ENCODE measurements around the gene COL24A1.
"Not testable (repeated sequence)": the region's sequence is repeated elsewhere in the genome, so short reads cannot be mapped to it uniquely, and the experiment has no call there.

The COL24A1 gene

DNA sequence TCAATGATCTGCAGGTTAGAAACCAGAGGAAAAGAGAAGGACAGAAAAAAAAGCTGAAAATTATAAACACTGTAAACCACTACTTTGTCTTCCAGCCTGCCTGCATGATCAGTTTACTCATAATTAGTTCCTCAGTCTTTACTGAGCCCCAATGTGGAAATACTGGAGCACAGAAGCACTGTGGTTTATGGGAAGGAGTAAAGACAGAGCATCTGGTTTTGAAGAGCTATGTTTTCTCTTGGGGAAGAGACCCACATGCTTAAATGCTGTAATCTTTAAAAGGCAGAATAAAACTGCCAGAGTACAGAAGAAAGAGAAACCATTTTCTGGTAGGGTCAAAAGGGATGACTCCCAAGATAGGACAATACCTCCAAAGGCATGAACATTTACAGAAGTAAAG is 289.4 kb downstream of the COL24A1 start:
- no peak for DNase-seq

GRCh38 chr1:85865213-85865612 is 291.4 kb downstream of the COL24A1 start:
- DNase-seq = no peak

- no peak for DNase-seq
Observed at GRCh38 chr1:85864727-85865126, 291.8 kb downstream of the COL24A1 start.

GRCh38 chr1:85863639-85864038 is 292.9 kb downstream of the COL24A1 start:
- not testable (repeated sequence) for DNase-seq

- DNase-seq = no peak
Observed at GRCh38 chr1:85862456-85862855, 294.1 kb downstream of the COL24A1 start.

DNA sequence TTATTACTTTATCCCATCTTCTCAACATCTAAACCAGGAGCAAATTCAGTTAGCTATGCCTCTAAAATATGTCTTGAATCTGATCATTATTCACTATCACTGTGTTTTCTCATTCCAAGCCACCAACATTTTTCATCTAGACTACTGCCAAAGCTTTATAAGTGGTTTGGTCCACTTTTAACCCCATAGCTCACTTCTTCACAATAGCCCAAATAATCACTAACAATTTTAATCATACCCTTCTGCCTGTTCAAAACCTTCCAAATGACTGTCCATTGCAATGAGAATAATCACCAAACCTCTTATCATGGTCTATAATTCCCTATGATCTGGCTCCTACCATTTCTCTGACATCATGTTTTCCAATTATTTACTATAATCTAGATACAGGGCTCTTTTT is 298.6 kb downstream of the COL24A1 start:
- DNase-seq = no peak

DNA sequence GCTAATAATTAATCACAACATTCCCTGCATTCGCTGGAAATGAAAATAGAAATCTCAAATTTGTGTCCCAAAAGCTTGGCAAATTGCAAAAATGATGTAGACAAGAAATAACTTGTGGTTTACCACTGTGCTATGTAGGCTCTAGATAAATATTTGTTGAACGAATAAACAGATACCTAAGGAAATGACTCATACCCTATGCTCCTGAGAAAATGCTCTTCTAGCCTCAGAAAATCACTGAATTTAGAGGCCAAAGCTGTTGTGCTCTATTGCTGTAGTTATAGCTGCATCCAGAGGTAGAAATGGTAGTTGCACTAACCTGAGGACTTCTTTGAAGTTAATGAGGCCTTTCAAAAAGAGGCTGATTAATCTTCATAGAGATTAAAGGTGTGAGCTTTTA is 306.3 kb downstream of the COL24A1 start:
- DNase-seq = no peak

GRCh38 chr1:85849660-85850059 is 306.9 kb downstream of the COL24A1 start:
- no peak for DNase-seq

- DNase-seq = no peak
Observed at GRCh38 chr1:85847356-85847755, 309.2 kb downstream of the COL24A1 start.

GRCh38 chr1:85846706-85847105 is 309.9 kb downstream of the COL24A1 start:
- no peak for DNase-seq

- DNase-seq = no peak
Observed at GRCh38 chr1:85839459-85839858, 317.1 kb downstream of the COL24A1 start.

DNA sequence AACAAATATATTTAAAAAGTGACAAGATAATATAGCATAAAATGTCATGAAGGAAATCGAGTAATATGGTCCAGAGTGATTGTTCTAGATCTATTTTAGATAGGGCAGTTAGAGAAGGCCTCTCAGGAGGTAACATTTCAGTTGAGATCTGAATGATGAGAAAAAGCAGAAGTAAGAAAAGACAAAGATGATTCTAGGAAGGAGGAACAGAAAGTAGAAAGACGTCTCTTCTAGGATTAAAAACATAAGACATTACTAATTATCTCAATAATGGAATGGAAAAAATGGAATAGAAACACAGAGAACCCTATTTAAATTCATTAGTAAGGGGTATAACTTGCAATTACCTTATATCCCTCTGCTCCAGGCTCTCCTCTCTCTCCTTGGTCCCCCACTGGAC is 318.3 kb downstream of the COL24A1 start:
- DNase-seq = no peak

- no peak for DNase-seq
Observed at GRCh38 chr1:85836736-85837135, 319.8 kb downstream of the COL24A1 start.

DNA sequence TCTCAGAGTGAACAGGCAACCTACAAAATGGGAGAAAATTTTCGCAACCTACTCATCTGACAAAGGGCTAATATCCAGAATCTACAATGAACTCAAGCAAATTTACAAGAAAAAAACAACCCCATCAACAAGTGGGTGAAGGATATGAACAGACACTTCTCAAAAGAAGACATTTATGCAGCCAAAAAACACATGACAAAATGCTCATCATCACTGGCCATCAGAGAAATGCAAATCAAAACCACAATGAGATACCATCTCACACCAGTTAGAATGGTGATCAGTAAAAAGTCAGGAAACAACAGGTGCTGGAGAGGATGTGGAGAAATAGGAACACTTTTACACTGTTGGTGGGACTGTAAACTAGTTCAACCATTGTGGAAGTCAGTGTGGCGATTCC is 323.4 kb downstream of the COL24A1 start:
- not testable (repeated sequence) for DNase-seq

- no peak for DNase-seq
Observed at GRCh38 chr1:85830837-85831236, 325.7 kb downstream of the COL24A1 start.

DNA sequence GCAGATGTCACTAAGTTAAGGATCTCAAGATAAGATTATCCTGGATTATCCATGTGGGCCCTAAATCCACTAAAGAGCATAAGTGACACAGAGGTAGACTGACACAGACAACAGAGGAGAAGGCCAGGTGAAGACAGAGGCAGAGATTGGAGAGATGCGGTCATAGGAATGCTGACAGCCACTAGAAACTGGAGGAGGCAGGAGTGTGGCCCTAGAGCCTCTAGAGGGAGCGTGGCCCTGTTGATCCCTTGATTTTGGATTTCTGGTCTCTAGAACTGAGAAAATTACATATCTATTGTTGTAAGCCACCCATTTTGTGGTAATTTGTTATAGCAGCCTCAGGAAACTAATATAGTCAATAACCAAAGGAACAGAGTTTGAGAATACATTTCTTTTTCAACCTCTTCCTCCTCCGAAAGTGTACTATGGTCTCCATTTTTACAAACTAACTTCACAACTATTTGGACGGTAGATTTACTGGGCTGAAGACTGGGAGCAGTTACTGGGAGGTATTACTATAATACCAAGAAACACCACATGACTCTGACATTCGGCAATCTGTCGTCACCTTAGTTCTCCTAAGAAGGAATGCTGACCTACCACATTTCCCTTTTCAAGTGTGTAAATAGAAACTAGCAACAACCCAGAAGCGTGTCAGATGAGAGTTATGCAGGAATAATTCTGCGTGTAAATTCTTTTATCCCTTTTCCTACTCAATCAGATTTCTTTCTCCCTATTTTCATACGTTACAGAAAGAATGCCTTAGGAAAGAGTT is 332.3 kb downstream of the COL24A1 start:
- no peak for DNase-seq

DNA sequence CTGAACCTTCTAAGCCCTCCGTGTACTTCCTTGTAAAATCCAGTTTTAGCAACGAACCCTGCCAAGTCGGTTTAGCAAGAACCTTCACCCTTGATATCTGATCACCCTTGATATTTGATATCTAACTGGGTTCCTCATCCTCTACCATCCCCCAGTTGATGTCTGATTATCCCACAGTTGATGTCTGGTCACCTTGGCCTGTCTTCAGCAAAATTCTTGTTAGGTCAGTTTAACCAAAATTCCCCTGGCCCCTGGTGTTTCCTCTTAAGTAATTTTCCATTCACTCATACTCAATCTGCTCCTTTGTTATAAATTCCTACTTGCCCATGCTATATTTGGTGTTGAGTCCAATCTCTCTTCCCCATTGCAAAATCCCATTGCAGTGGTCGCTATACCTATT is 333.9 kb downstream of the COL24A1 start:
- DNase-seq = no peak

- no peak for DNase-seq
Observed at GRCh38 chr1:85818371-85818770, 338.2 kb downstream of the COL24A1 start.

- DNase-seq = no peak
Observed at GRCh38 chr1:85816606-85817005, 340.0 kb downstream of the COL24A1 start.

DNA sequence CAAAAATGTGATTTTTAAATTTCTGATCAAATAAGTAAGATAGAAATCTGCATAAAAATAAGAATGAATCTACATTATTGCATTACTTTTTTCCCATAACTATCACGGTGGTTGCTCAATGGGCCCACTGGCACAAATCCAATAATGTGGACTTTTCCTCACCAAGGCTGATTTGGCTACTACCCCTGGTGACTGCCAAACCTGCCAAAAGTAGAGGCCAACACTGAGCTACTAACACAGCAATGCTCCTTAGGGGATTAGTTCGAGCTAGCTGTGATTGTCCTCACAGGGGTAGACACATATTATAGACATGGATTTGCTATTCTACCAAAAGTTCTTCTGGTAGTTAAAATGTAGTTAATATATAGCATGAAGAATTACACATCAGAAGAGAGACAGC is 340.7 kb downstream of the COL24A1 start:
- no peak for DNase-seq

GRCh38 chr1:85806236-85806965 is 350.2 kb downstream of the COL24A1 start:
- DNase-seq = no peak

GRCh38 chr1:85801520-85801919 is 355.1 kb downstream of the COL24A1 start:
- no peak for DNase-seq

- DNase-seq = no peak
Observed at GRCh38 chr1:85799737-85800136, 356.8 kb downstream of the COL24A1 start.

DNA sequence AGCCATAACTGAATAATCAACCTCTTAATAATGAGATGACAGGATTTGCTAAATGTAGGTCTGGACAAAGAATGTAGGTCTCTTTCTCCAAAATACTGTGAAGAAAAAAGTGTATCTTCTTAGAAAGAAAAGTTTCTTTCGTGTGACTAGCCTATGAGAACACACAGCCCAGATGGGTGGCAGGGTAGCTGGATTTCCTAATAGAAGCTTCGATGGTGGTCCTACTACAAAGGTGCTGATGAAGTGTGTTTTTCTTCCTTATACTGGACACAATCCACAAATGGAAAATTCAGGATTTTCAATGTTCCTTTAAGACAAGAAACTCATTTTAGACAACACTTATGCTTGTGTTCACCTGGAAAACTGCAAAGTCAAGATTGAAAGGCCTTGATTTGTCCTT is 358.2 kb downstream of the COL24A1 start:
- DNase-seq = no peak

GRCh38 chr1:85777021-85777420 is 379.6 kb downstream of the COL24A1 start:
- DNase-seq = not testable (repeated sequence)
